SK-N-MC (cell line): Measurements from ENCODE around the gene CYSRT1.

Experiments
- EZH2 ChIP-seq: fragments of 200-600 bp; sonication (generic); IDR thresholded peaks from one replicate; pipeline ENCODE4 v1.6.1; 2017; ENCODE audit warnings: antibody characterized with exemption
- FOXP2 ChIP-seq: optimal IDR thresholded peaks from 2 replicates; pipeline ENCODE3; 2011; ENCODE audit warnings: mild to moderate bottlenecking, moderate library complexity; ENCODE audit not compliant: insufficient read depth; ENCODE audit errors: extremely low read length, control extremely low read depth
- POLR2AphosphoS5 ChIP-seq: IDR thresholded peaks from 2 replicates; pipeline ENCODE4 v1.6.1; 2012; ENCODE audit warnings: mild to moderate bottlenecking, low read depth, low read length, borderline replicate concordance

DNA sequence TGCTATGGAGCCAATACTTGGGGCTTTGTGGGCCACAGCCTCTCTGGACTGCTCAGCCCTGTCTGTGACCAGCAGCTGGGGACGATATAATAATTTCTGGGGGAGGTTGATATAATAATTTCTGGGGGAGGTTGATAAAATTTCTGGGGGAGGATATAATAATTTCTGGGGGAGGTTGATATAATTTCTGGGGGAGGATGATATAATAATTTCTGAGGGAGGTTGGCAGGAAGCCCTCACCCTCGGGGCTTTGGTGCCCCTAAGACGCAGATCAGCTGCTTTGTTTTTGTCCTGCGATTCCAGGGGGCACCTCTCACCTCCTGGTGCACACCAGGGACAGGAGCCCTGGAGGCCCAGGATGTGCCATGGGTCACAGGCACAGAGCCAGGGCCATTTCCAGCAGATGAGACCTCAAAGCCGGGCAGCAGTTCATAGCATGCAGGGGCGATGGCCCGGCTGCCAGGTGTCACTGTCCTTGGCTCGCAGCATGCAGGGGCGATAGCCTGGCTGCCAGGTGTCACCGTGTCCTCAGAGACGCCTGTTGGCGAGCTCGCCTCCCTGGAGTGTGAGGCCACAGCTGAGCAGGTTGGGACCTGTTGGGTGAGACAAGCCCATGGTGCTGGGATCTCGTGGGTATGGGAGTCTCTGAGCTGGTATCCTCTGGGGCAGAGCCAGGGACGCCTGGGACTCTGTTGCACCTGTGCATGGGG, 48.8 kb downstream of the CYSRT1 start:
- no peak for TF ChIP-seq POLR2AphosphoS5
- TF ChIP-seq EZH2, result no peak
- TF ChIP-seq FOXP2, result no peak
